BE2C (cell line): ENCODE measurements around the gene STK36.

Experiments used
- DNase-seq: peaks from one replicate; pipeline ENCODE4 v3.0.0-alpha.2; 2020
- H3K27me3 ChIP-seq: fragments of 250-450 bp; sonication (Bioruptor Pico); 2 replicates; pipeline ENCODE4 v1.5.1; 2020; ENCODE audit warnings: mild to moderate bottlenecking
- H3K36me3 ChIP-seq: fragments of 250-450 bp; sonication (Bioruptor Pico); 2 replicates; pipeline ENCODE4 v1.5.1; 2020; ENCODE audit warnings: mild to moderate bottlenecking
- H3K4me1 ChIP-seq: fragments of 250-450 bp; sonication (Bioruptor Pico); 2 replicates; pipeline ENCODE4 v1.5.1; 2020
- H3K4me3 ChIP-seq: 2 replicates; pipeline ENCODE4 v1.5.1; 2011; ENCODE audit warnings: low read depth, low read length
- H3K9me3 ChIP-seq: fragments of 250-450 bp; sonication (Bioruptor Pico); 2 replicates; pipeline ENCODE4 v1.5.1; 2020
- TF ChIP-seq, protein P1 (sequence below): IDR thresholded peaks from 2 replicates; pipeline ENCODE4 v1.5.1; 2012; ENCODE audit warnings: mild to moderate bottlenecking, low read depth, low read length

The STK36 gene

DNA sequence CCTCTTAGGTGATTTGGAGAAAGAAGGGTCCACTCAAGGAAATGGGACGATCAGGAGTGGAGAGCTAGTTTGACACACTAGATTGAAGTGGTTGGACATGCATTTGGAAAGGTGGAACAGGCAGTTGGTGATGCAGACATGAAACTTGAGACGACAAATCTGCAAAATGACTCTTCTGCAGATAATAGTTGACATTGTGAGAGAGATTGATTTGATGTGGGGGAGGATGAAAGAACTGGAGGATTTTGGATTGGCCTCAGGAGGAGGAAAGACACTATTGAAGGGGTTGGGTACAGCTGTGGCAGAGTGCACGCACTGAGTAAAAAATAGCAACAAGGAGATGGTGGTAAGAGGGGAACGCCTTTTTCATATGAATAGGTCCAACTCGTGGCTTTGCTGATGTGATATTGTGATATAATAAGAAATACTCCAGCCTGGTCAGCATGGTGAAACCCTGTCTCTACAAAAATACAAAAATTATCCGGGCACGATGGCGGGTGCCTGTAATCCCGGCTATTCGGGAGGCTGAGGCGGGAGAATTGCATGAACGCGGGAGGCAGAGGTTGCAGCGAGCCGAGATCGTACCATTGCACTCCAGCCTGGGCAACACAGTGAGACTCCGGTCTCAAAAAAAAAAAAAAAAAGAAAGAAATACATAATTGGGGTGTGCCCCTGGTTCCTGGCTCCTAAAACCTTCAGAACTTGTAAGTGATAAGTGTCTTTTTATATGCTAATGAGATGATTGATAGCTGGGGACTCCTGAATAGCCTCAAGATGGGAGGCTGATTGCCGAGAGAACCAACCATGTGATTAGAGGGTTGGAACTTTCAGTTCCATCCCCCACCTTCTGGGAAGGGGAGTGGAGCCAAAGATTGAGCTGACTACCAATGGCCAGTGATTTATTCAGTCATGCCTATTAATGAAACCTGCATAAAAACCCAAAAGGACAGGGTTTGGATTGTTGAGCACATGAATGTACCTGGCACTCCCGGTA lies 48.5 kb downstream of the STK36 start:
- TF ChIP-seq, protein P1, sequence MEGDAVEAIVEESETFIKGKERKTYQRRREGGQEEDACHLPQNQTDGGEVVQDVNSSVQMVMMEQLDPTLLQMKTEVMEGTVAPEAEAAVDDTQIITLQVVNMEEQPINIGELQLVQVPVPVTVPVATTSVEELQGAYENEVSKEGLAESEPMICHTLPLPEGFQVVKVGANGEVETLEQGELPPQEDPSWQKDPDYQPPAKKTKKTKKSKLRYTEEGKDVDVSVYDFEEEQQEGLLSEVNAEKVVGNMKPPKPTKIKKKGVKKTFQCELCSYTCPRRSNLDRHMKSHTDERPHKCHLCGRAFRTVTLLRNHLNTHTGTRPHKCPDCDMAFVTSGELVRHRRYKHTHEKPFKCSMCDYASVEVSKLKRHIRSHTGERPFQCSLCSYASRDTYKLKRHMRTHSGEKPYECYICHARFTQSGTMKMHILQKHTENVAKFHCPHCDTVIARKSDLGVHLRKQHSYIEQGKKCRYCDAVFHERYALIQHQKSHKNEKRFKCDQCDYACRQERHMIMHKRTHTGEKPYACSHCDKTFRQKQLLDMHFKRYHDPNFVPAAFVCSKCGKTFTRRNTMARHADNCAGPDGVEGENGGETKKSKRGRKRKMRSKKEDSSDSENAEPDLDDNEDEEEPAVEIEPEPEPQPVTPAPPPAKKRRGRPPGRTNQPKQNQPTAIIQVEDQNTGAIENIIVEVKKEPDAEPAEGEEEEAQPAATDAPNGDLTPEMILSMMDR = no peak
- Histone ChIP-seq H3K4me1 (peaks cover 4% of the 10 kb centered on the region), H3K36me3 (peaks cover 7% of the 10 kb centered on the region), H3K9me3 (no peaks in the 10 kb centered on the region), H3K27me3 (no peaks in the 10 kb centered on the region), H3K4me3 (no peak overlapping the region)
- no peak for DNase-seq

DNA sequence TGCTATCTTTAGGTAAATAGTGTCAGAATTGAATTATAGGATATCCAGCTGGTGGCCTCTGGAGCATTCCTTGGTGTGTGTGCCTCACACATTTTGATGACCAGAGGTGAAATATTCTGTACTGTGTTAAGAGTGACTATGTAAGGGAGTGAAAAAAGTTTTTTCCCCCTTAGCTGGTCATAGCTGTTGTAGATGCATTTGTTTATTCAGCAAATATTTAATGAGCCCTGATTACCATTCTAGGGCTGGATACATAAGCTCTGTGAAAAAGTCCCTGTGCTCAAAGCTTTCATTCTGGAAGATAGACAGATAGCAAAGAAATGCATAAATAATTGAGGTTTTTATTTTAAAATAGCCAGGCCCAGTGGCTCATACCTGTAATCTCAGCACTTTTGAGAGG lies 49.6 kb downstream of the STK36 start:
- no peak for DNase-seq
- Histone ChIP-seq H3K4me1 (peaks cover 4% of the 10 kb centered on the region), H3K27me3 (no peaks in the 10 kb centered on the region), H3K9me3 (no peaks in the 10 kb centered on the region), H3K4me3 (no peak overlapping the region), H3K36me3 (no peaks in the 10 kb centered on the region; the same call in 1 of the 2 replicates)
- TF ChIP-seq, protein P1 = no peak

DNA sequence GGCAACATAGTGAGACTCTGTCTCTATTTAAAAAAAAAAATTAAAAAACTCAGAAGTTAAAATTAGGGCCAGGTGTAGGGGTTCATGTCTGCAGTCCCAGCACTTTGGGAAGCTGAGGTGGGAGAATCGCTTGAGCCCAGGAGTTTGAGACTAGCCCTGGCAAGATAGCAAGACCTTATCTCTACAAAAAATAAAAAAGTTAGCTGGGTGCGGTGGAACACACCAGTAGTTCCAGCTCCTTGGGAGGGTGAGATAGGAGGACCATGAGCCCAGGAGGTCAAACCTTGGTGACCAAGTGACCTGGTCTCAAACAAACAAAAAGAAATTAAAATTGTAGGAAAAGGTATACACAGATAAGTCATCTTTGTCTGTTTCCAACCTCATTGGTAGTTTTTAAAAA lies 50.0 kb downstream of the STK36 start:
- DNase-seq = no peak
- H3K4me1 ChIP-seq = peaks cover 4% of the 10 kb centered on the region
- no peak overlapping the region for H3K4me3 ChIP-seq
- no peaks in the 10 kb centered on the region; the same call in 1 of the 2 replicates for H3K36me3 ChIP-seq
- H3K27me3 ChIP-seq = no peaks in the 10 kb centered on the region
- H3K9me3 ChIP-seq = no peaks in the 10 kb centered on the region
- TF ChIP-seq, protein P1 = no peak

DNA sequence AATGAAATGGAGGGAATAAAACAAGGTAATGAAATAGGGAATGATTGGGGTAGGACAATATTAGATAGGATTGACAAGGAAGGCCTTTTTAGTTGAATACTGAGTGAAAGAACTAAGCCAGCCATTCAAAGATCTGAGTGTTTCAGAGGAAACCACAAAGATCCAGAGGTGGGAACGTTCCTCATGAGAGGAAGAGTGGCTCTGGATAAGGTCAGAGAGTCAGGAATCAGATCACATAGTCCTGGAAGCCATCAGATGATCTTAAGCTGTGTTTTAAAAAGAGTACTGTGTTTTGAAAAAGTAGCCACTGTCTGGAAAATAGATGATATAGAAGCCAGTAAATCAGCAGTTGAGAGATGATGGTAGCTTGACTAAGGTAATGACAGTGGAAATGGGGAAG lies 50.5 kb downstream of the STK36 start:
- Histone ChIP-seq H3K36me3 (no peaks in the 10 kb centered on the region; the same call in 1 of the 2 replicates), H3K27me3 (no peaks in the 10 kb centered on the region), H3K9me3 (no peaks in the 10 kb centered on the region), H3K4me3 (no peak overlapping the region), H3K4me1 (peaks cover 4% of the 10 kb centered on the region)
- TF ChIP-seq, protein P1 = no peak
- no peak for DNase-seq

DNA sequence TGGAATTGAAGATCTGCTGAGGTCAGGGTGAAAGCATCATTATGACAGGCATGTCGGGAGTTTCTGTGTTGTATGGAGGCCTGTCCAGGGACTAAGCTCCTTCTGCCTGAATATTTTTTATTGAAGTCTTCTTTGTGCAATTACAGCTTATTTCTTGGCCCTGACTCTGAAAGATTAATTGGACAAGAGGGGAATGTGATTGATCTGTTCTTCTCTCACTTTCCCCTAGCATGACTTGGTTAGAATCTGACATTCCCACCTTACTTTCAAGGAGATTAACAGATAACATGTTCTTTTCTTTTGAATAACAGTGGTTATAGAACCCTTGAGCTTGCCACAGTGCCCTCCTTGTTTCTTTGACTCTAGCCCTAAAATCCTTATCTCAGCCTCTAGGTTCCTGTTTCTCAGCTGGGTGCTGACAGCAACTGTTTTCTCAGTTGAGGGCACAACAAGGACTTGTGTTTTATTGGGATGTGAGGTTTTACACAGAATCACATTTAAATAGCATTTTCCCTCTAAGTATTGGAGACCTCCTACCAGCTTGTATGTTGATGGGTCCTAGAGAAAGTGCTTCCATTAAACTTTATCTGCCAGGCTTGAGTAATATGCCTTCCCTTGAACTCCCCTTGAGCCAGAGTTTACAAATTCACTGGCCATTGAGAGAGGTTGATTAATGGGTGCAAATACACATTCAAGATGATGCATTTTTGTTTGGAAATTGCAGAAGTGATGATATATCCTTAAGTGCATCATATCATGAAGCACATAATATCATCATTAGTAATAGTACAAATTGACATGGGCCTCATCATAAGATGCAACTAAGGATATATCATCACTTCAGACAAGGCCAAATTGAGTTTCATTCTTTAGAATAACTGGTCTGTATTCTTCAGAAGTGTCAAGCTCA lies 51.2 kb downstream of the STK36 start:
- H3K36me3 ChIP-seq = no peaks in the 10 kb centered on the region; the same call in 1 of the 2 replicates
- DNase-seq = no peak
- TF ChIP-seq, protein P1 = no peak

More for the DNA sequence above, 51.2 kb downstream of the STK36 start:
- no peaks in the 10 kb centered on the region for H3K9me3 ChIP-seq
- no peaks in the 10 kb centered on the region for H3K27me3 ChIP-seq
- H3K4me1 ChIP-seq = no peaks in the 10 kb centered on the region
- no peak overlapping the region for H3K4me3 ChIP-seq
